K562 treated with DMSO at 1 percent for 12 hours (cell line): ENCODE data around the gene HAT1. TPM values are rescaled to one million over a fixed set of nuclear protein-coding genes. Genes with fewer than 3 reads are reported as not detected.

Experiments used
- total RNA-seq: library from RNA; unstranded; fragments of 300-600 nt; gene quantifications from 2 replicates; pipeline ENCODE4 v1.2.3, GENCODE V29; 2022; ENCODE audit not compliant: insufficient read depth

Gene HAT1
- 122 and 175 TPM in 2 replicates for total RNA-seq

DNA sequence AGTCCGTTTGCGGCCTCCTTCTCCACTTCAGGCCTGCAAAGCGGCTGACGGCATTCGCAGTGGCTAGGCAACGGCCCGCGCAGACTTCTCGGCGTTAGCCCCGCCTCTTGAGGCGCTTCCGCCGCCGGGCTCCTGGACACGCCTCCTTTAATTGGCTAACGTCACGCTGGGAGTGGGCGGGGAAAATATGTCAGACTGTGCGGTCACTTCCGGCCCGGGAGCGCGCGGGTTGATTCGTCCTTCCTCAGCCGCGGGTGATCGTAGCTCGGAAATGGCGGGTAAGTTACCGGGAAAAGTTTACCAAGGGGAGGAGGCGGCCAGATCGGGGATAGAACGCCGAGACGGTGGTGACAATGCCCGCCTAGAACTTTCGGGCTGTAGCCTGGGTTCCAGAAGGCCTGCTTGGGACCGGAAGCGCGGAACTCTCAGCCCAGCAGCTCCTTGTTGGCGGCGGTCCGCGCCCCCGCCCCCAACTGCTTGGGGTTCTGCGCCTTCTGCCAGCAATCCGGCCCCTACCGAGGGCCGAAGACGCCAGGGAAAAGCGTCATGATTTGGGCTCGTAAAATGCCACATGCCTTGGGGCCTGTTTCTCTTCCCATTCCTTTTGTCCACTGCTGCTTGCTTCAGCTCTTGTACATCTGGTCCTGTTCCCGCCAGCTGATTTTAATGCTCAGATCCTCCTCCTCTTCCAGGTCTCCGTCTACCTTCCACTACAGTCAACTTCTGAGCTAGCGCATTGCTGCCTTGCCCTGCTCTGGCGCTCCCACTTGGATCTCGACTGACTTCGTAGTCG is at the start of gene HAT1:
HAT1 (plus strand) TSS at position 232 of the 793 bp plus-strand sequence; CDS start at position 272, 40 bp downstream.

DNA sequence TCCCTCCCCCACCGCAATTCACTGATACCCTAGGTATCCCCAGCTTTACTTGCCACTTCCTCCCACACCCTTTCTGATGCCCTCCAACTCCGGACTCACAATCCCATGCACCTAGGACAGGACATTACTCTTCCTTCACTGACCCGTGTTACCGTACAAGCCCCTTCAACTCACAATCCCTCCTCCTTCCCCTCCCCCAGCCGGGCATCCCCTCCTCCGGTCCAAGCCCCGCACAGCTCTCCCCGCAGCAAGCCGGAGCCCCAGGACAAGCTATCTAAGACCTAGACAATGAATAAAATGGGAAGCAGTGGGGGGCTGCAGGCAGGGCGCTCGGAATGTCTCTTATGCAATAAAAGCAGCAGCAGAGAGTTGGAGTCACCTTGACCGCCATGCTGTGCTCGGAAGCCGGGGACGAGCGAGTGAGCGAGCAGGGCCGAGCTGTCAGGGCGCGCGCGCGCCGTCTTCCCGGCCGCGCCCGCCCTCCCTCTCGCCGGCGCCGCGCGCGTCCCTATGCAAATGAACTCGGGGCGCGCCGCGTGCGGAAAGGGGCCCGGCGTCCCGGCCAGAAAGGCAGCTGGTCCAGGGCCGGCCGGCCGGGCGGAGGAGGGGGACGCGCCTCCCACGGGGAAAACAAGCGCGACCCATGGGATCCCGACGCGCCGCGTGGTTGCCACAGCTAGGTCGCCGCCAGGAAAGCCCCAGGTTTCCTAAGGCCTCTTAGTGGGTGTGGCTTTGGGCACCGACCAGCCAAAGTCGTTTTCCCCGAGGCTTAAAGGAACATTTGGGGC is 28.2 kb upstream of the HAT1 start, which contains the start of gene SLC25A12:
SLC25A12 (minus strand) TSS at position 421 of the 788 bp plus-strand sequence; CDS start at position 391, 30 bp downstream.

GRCh38 chr2:171999604-172000469 is 77.6 kb downstream of the HAT1 start, which contains the start of gene METAP1D:
TSS of gene METAP1D (plus strand) at chr2:171999953. CDS start at chr2:171999970, 17 bp downstream.

Other genes with a start within 250 kb of the HAT1 start
- gene DYNC1I2, start 235.0 kb upstream of the HAT1 start, total RNA-seq, result 52.6 and 91.7 TPM in 2 replicates
- gene SLC25A12, start 28.2 kb upstream of the HAT1 start, total RNA-seq, result 10.0 and 22.7 TPM in 2 replicates
- 7.6 and 9.4 TPM in 2 replicates for gene METAP1D, start 77.5 kb downstream of the HAT1 start, total RNA-seq
- gene DLX1, start 163.0 kb downstream of the HAT1 start, total RNA-seq, result 7.3 and 11.8 TPM in 2 replicates
- 6.7 and 7.5 TPM in 2 replicates for gene DLX2, start 180.4 kb downstream of the HAT1 start, total RNA-seq